ENCODE measurements around the gene PLXNB2. TPM values are rescaled to one million over a fixed set of nuclear protein-coding genes. Genes with fewer than 3 reads are reported as not detected.

Gene PLXNB2
- total RNA-seq, 1 donor from 2014 or later = 362 TPM

DNA sequence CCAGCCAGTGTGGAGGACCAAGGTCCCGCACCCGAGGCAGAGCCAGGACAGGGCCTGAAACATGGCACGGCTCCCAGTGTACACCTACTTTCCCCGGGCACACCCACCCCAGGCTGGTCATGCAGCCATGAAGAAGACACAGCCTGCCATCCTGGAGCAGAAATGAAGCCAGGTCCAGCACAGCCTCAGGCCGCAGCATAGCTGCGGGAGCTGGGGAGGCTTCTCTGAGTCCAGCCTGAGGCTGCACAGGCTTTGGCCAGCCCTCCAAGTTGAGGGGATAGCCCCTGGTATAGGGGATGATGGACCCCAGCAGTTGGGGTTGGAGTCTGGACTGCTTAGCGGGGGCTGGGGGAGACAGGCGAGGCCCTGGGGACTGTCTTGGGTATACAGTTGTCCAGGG is 53.5 kb downstream of the PLXNB2 start:
- no peak overlapping the region for H3K4me3 Mint-ChIP-seq (ENCODE audit: unreplicated experiment)
- peaks cover 8% of the 10 kb centered on the region for H3K4me1 Mint-ChIP-seq (ENCODE audit: unreplicated experiment)
- no peaks in the 10 kb centered on the region for H3K9me3 Mint-ChIP-seq (ENCODE audit: unreplicated experiment)
- no peak for TF ChIP-seq CTCF (IDR thresholded peaks at IDR 0.05)
- H3K27ac Mint-ChIP-seq (ENCODE audit: unreplicated experiment) = no peak overlapping the region
- H3K27me3 Mint-ChIP-seq (ENCODE audit: unreplicated experiment) = no peaks in the 10 kb centered on the region
- H3K36me3 Mint-ChIP-seq (ENCODE audit: unreplicated experiment) = no peaks in the 10 kb centered on the region
- DNase-seq (ENCODE audit: extremely low spot score, unreplicated experiment) = no peak

- no peak overlapping the region for H3K27ac Mint-ChIP-seq (ENCODE audit: unreplicated experiment)
- no peak overlapping the region for H3K4me3 Mint-ChIP-seq (ENCODE audit: unreplicated experiment)
- peaks cover 8% of the 10 kb centered on the region for H3K4me1 Mint-ChIP-seq (ENCODE audit: unreplicated experiment)
- TF ChIP-seq CTCF (IDR thresholded peaks at IDR 0.05) = no peak
- H3K27me3 Mint-ChIP-seq (ENCODE audit: unreplicated experiment) = no peaks in the 10 kb centered on the region
- no peak for DNase-seq (ENCODE audit: extremely low spot score, unreplicated experiment)
- H3K36me3 Mint-ChIP-seq (ENCODE audit: unreplicated experiment) = no peaks in the 10 kb centered on the region
- H3K9me3 Mint-ChIP-seq (ENCODE audit: unreplicated experiment) = no peaks in the 10 kb centered on the region
These were observed 54.2 kb downstream of the PLXNB2 start for GRCh38 chr22:50253046-50253915.

GRCh38 chr22:50252082-50253045 is 55.1 kb downstream of the PLXNB2 start:
- TF ChIP-seq CTCF (IDR thresholded peaks at IDR 0.05) = peak; percentile 77
- Mint-ChIP-seq H3K4me3 (ENCODE audit: unreplicated experiment) (peak overlapping the region; percentile 45), H3K27ac (ENCODE audit: unreplicated experiment) (no peak overlapping the region), H3K36me3 (ENCODE audit: unreplicated experiment) (no peaks in the 10 kb centered on the region), H3K27me3 (ENCODE audit: unreplicated experiment) (no peaks in the 10 kb centered on the region), H3K9me3 (ENCODE audit: unreplicated experiment) (no peaks in the 10 kb centered on the region), H3K4me1 (ENCODE audit: unreplicated experiment) (peaks cover 10% of the 10 kb centered on the region)
- DNase-seq (ENCODE audit: extremely low spot score, unreplicated experiment) = no peak

DNA sequence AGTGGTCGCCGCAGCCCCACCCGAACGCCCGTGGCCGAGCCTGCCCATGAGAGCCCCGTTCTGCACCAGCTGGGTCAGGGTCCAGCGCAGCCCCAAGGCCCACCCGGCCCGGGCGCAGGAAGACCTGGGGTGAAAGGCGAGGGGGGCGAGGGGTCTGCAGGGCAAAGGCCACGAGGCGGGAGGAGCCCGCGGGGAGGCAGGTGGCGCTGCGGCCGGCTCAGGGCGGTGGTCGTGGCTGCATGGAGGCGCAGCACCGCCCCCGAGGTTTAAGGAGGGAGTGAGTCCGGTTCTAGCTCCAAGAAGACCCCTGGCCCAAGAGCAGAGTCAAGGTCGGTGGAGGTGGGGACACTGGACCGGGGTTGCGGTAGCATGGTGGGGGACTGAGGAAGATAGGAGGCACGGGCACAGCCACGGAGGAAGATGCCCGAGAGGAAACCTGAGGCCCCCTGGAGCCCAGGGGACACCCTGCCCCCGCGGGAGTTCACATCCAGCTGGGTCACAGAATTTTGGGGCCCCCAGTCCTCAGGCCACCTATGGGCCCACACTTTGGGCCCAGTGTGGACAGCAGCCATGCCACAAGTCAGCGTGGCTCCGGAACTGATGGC is 55.9 kb downstream of the PLXNB2 start:
- Mint-ChIP-seq H3K27me3 (ENCODE audit: unreplicated experiment) (no peaks in the 10 kb centered on the region), H3K36me3 (ENCODE audit: unreplicated experiment) (no peaks in the 10 kb centered on the region), H3K4me1 (ENCODE audit: unreplicated experiment) (peaks cover 10% of the 10 kb centered on the region), H3K4me3 (ENCODE audit: unreplicated experiment) (peak overlapping the region; percentile 26), H3K27ac (ENCODE audit: unreplicated experiment) (no peak overlapping the region), H3K9me3 (ENCODE audit: unreplicated experiment) (no peaks in the 10 kb centered on the region)
- no peak for TF ChIP-seq CTCF (IDR thresholded peaks at IDR 0.05)
- DNase-seq (ENCODE audit: extremely low spot score, unreplicated experiment) = no peak
